Measurements from ENCODE around the gene FSTL5.

Gene FSTL5

DNA sequence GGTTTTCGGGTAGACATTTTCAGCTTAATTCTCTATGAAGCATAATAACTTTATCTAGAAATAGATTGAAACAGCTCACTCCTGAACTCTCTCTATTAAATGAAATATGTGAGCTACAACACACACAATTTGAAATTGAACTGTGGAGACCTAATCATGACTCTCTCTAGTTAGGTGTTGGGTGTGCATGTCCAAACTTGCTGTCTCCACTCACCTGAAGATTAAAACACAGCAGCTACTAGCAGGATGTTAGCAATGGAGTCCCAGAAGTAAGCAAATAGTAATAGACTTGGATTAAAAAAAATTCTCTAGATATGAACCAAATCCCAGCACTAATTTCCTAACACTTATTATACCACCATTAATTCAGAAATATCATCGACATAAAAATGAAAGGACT, 173.1 kb downstream of the FSTL5 start:
- TF ChIP-seq Cebpa-rat (IDR thresholded peaks at IDR 0.05): no peak

DNA sequence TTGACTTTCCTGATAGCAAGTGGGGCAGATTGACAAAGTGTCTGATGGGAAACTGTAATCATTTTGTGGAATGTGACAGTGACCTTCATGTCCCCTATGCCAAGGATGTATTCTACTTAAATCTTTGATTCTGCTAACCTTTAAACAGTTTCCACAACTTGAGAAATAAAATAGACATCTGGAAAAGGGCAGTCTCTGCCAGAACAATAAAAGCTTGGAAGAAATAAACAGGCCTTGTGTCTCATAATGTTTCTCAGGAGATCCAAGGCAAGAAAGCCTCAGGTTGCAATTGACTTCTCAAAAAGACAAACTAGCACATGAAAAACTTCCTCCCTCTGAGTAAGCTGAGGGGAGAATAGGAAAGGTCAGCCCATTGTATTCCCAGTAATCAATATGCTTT, 174.9 kb downstream of the FSTL5 start:
- TF ChIP-seq Cebpa-rat (IDR thresholded peaks at IDR 0.05): no peak
- Histone ChIP-seq H3K4me2 (no peak overlapping the region), H3K27ac (no peak overlapping the region), H4K20me1 (no peaks in the 10 kb centered on the region), H3K4me1 (no peaks in the 10 kb centered on the region), H3K4me3 (no peak overlapping the region), H3K27me3 (no peaks in the 10 kb centered on the region), H3K9ac (no peak overlapping the region), H3K9me3 (replicated peaks in 1 of 11) (no peaks in the 10 kb centered on the region), H3K36me3 (no peaks in the 10 kb centered on the region)

More for the DNA sequence above, 173.1 kb downstream of the FSTL5 start:
- no peak overlapping the region for H3K4me2 ChIP-seq
- no peaks in the 10 kb centered on the region for H3K4me1 ChIP-seq
- H3K9ac ChIP-seq: no peak overlapping the region
- no peaks in the 10 kb centered on the region for H4K20me1 ChIP-seq
- no peak overlapping the region for H3K4me3 ChIP-seq
- no peak overlapping the region for H3K27ac ChIP-seq
- no peaks in the 10 kb centered on the region for H3K27me3 ChIP-seq
- H3K36me3 ChIP-seq: no peaks in the 10 kb centered on the region
- no peaks in the 10 kb centered on the region for H3K9me3 ChIP-seq (replicated peaks in 1 of 11)

DNA sequence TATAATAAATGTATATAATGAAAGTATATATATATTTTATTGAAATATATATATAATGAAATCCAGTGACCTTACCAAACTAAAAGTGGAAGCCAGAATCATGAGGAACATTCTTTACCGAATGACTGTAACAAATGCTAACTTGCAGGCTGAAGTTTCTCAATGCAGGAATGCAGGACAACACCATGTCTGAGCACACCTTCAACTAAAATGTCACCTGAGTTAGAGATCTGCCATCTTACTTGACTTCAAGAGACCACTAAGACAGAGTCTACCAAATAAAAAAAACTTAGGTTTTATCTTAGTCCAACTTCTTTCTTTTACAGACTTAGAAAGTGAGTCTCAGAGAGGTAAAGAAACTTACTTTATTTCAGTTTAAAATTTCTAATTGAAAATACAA, 176.2 kb downstream of the FSTL5 start:
- no peaks in the 10 kb centered on the region for H4K20me1 ChIP-seq
- H3K4me3 ChIP-seq: no peak overlapping the region
- H3K4me2 ChIP-seq: no peak overlapping the region
- no peak overlapping the region for H3K9ac ChIP-seq
- no peak overlapping the region for H3K27ac ChIP-seq
- H3K4me1 ChIP-seq: no peaks in the 10 kb centered on the region
- H3K9me3 ChIP-seq (replicated peaks in 1 of 11): no peaks in the 10 kb centered on the region
- no peaks in the 10 kb centered on the region for H3K27me3 ChIP-seq
- TF ChIP-seq Cebpa-rat (IDR thresholded peaks at IDR 0.05): no peak
- no peaks in the 10 kb centered on the region for H3K36me3 ChIP-seq

DNA sequence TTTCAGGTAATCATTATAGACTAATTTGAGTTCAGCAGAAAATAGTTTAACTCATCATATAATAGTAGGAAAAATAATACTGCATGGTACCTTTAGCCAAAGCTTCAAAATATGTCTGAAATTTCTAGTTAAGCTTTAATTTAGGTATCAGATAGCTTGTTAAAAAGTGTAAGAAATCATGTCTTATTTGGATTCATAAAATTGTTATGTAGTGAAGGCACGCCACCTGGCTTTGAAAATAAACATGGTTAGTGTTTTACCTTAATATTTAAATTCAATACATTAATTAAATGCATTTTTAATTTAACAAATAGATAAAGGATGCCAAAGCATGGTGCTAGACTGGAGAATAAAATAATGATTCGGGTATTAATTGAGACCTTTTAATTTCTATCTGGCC, 211.4 kb downstream of the FSTL5 start:
- no peak overlapping the region for H3K4me3 ChIP-seq
- no peak overlapping the region for H3K9ac ChIP-seq
- no peak overlapping the region for H3K27ac ChIP-seq
- no peak for TF ChIP-seq Cebpa-rat (IDR thresholded peaks at IDR 0.05)
- no peaks in the 10 kb centered on the region for H3K9me3 ChIP-seq (replicated peaks in 1 of 11)
- H3K27me3 ChIP-seq: no peaks in the 10 kb centered on the region
- H3K36me3 ChIP-seq: no peaks in the 10 kb centered on the region
- H3K4me2 ChIP-seq: no peak overlapping the region
- no peaks in the 10 kb centered on the region for H3K4me1 ChIP-seq
- no peaks in the 10 kb centered on the region for H4K20me1 ChIP-seq

GRCh38 chr4:161949946-161950725, 213.7 kb downstream of the FSTL5 start:
- TF ChIP-seq Cebpa-rat (IDR thresholded peaks at IDR 0.05): no peak
- H3K9me3 ChIP-seq (replicated peaks in 1 of 11): no peaks in the 10 kb centered on the region

DNA sequence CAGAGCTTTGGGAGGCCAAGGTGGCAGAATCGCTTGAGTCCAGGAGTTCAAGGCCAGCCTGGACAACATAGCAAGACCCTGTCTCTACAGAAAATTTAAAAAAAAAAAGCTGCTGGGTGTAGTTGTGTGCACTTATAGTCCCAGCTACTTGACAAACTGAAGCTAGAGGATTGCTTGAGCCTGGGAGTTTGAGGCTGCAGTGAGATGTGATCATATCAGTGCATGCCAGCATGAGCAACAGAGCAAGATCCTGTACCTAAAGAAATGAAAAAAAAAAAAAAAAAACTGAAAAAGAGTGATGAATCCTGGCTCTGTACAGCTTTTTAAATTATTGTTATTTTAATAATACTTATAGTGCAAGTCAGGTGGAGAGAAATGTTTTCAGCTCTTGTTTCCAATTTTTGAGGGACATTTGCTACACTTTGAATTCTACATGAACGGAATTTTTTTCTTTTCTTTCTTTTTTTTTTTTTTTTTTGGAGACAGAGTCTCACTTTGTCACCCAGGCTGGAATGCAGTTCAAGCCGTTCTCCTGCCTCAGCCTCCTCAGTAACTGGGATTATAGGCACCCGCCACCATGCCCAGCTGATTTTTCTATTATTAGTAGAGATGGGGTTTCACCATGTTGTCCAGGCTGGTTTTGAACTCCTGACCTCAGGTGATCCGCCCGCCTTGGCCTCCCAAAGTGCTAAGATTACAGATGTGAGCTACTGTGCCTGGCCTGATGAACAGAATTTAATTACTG, 215.6 kb downstream of the FSTL5 start:
- H3K4me3 ChIP-seq: no peak overlapping the region
- H3K4me1 ChIP-seq: no peaks in the 10 kb centered on the region
- H3K27me3 ChIP-seq: no peaks in the 10 kb centered on the region
- H3K36me3 ChIP-seq: no peaks in the 10 kb centered on the region
- no peaks in the 10 kb centered on the region for H4K20me1 ChIP-seq
- H3K9ac ChIP-seq: no peak overlapping the region
- no peak for TF ChIP-seq Cebpa-rat (IDR thresholded peaks at IDR 0.05)
- no peaks in the 10 kb centered on the region for H3K9me3 ChIP-seq (replicated peaks in 1 of 11)
- H3K4me2 ChIP-seq: no peak overlapping the region
- H3K27ac ChIP-seq: no peak overlapping the region

More at GRCh38 chr4:161949946-161950725, 213.7 kb downstream of the FSTL5 start:
- H3K27ac ChIP-seq: no peak overlapping the region
- H3K36me3 ChIP-seq: no peaks in the 10 kb centered on the region
- H3K4me3 ChIP-seq: no peak overlapping the region
- no peaks in the 10 kb centered on the region for H4K20me1 ChIP-seq
- no peaks in the 10 kb centered on the region for H3K27me3 ChIP-seq
- H3K4me1 ChIP-seq: no peaks in the 10 kb centered on the region
- no peak overlapping the region for H3K9ac ChIP-seq
- H3K4me2 ChIP-seq: 0 out of 22 replicates have a peak overlapping the region, but pooled peaks of 1 of the 11 experiments have one; percentile 1

DNA sequence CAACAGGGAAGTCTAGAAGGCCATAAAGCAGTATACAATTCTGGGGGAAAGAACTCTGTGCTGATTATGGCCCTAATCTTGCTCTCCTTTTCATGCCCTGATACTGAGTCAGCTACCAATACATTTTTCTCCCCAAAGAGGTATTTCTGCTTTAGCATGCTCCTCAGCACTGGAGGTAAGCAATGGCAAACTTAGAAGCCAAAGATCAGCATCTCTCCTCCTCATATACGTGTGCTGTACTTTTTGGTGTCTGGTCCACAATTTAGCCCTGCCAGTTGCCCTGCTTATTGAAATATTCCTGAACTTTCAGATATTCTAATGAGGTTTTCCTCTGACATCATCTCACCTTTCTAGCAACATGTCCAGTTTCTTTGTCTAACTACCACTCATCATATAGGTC, 226.2 kb downstream of the FSTL5 start:
- Histone ChIP-seq H3K4me2 (no peak overlapping the region), H3K27ac (no peak overlapping the region), H3K9me3 (replicated peaks in 1 of 11) (no peaks in the 10 kb centered on the region), H3K4me1 (no peaks in the 10 kb centered on the region), H3K9ac (no peak overlapping the region), H4K20me1 (no peaks in the 10 kb centered on the region), H3K27me3 (no peaks in the 10 kb centered on the region), H3K36me3 (no peaks in the 10 kb centered on the region), H3K4me3 (no peak overlapping the region)
- no peak for TF ChIP-seq Cebpa-rat (IDR thresholded peaks at IDR 0.05)

GRCh38 chr4:161936625-161937550, 226.9 kb downstream of the FSTL5 start:
- H3K4me1 ChIP-seq: no peaks in the 10 kb centered on the region
- no peaks in the 10 kb centered on the region for H3K36me3 ChIP-seq
- no peak overlapping the region for H3K9ac ChIP-seq
- H3K4me2 ChIP-seq: no peak overlapping the region
- TF ChIP-seq Cebpa-rat (IDR thresholded peaks at IDR 0.05): no peak
- no peaks in the 10 kb centered on the region for H4K20me1 ChIP-seq
- H3K4me3 ChIP-seq: no peak overlapping the region
- no peaks in the 10 kb centered on the region for H3K9me3 ChIP-seq (replicated peaks in 1 of 11)
- H3K27ac ChIP-seq: no peak overlapping the region
- no peaks in the 10 kb centered on the region for H3K27me3 ChIP-seq

- H3K9me3 ChIP-seq (replicated peaks in 1 of 11): no peaks in the 10 kb centered on the region
- no peak overlapping the region for H3K9ac ChIP-seq
- no peak overlapping the region for H3K4me2 ChIP-seq
- H4K20me1 ChIP-seq: no peaks in the 10 kb centered on the region
- H3K36me3 ChIP-seq: no peaks in the 10 kb centered on the region
- no peak overlapping the region for H3K27ac ChIP-seq
- TF ChIP-seq Cebpa-rat (IDR thresholded peaks at IDR 0.05): no peak
- H3K27me3 ChIP-seq: no peaks in the 10 kb centered on the region
- H3K4me1 ChIP-seq: peaks cover 0 to 7% (median 0%) of the 10 kb centered on the region in 10 experiments; a peak in 3 of 20 replicates
- no peak overlapping the region for H3K4me3 ChIP-seq
These were observed 232.7 kb downstream of the FSTL5 start for GRCh38 chr4:161931089-161931488.
